ENCODE data around the gene ANKRD44.
A peak's percentile ranks its signal among the peaks of the same experiment; 100 is the strongest.

Gene ANKRD44

DNA sequence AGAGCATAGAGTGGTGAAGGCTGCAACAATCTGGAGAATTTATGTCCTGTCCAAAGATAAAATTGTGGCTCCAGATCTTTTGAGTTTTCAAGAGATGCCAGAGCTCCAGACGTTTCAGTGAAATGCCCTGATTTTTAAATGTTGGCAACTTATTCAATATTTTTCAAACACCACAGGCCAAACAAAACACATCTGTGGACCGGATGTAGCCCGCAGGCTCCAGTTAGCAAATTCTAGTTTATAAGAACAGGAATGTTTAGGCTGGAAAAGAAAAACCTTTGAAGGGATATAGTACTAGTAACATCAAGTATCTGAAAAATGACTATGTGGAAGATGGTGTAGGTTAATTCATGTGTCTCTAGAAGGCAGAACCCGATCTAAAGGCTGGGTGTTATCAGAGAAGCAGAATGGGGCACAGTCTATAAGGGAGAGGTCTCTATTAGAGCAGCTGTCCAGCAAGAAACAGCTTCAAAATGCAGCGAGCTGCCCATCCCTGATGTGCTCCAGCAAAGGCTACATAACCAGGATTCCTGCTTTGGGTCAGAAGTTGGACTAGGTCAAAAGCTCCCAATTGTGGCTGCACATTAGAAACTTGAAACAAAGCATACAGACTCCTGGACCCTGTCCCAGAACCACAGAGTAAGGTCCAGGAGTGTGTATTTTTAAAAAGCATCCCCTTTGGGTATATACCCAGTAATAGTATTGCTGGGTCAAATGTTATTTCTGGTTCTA, 105.9 kb downstream of the ANKRD44 start:
- no peak for DNase-seq

GRCh38 chr2:197201874-197202273, 108.7 kb downstream of the ANKRD44 start:
- no peak for DNase-seq

DNA sequence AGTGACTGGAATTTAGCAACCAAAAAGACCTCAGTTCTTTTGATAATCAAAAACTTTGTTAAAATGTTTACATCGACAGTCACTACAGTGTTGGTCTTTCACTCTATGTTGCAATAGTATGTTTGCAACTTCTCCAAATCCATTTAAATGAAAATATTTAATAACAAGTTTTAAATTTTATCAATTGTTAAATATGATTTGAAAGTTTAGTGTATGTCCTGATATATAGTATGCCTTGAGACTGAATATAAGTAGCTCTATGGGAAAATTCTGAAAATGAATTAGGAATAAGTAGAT, 109.9 kb downstream of the ANKRD44 start:
- no peak for DNase-seq

DNA sequence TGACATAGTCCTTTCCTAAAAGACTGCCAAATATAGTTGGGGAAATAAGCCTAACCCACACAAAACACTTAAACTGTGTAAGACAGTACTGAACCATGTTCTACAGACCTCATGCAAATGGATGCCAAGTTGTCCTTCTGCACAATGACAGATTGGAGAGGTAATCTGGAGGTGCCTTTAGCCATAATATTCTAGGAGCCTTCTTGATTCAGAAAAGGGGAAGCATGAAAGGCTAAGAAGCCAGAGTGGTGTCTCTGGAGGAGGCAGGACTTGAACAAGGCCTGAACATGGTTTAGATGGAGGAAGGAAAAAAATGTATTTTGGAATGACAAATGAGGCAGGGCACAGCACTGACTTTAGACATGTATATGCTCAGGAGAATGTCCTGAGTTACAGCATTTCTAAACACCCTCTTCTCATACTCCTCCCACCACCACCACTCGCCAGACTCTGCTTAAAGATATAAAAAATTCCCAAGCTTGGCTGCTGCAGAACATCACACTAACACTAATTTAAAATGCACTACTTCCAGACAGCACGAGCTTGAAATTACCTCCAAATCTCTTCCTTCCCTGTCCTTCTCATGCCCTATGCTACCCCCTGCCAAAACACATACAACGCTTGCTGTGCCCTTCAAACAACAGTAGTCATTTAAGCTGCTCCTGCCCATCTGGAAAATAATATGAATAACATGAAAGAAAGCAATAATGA, 110.4 kb downstream of the ANKRD44 start:
- DNase-seq = no peak

GRCh38 chr2:197198890-197199289, 111.7 kb downstream of the ANKRD44 start:
- DNase-seq = peak; percentile 34 to 49

- no peak for DNase-seq
These were observed 112.7 kb downstream of the ANKRD44 start for GRCh38 chr2:197197895-197198311.

DNA sequence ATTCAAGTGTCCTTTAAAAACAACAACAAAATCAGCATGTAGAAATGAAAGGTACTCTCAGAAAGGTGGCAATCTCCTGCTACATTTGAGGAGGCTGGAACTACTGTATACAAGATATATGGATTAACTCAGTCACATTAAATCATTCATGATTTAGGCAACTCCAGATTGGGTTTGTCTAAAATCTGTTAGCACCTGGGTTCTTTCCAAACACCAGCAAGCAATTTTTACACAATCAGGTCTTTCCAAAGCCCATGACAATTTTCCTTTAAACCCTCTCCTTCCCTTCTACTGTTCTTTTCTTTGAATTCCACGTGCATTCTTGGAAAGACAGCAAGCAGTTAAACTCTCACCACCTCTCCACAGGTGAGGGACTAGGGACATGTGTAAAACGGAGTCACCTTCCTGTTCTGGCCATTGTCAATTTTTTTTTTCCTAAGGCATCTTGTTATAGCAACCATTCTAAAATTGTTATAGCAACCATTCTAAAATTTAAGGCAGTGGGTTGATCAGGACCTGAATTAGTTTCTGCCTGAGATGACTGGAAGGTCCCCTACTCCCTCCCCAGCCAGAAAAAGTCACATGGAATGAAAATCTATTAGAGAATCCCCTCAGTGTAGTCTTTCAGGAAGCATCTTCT, 113.9 kb downstream of the ANKRD44 start:
- DNase-seq = no peak

DNA sequence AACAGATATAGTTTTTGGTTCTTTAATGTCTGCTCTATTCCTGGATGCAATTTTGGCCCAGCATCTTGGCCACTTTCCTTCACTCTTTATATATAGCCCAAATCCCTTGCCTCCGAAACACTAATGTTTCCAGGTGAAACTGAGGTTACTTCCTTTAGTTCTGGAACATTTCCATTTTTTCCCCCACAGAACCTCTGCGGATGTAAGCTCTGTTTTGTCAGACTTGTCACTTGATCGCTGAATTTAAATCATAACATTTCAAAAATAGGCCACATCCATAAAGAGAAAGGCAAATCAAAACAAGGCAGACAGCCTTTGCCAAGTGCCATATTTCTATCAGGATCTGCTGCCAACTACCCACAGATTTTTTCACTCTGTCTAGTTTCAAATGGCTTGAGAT, 115.1 kb downstream of the ANKRD44 start:
- DNase-seq = no peak

- no peak for DNase-seq
These were observed 118.6 kb downstream of the ANKRD44 start for GRCh38 chr2:197191940-197192322.

DNA sequence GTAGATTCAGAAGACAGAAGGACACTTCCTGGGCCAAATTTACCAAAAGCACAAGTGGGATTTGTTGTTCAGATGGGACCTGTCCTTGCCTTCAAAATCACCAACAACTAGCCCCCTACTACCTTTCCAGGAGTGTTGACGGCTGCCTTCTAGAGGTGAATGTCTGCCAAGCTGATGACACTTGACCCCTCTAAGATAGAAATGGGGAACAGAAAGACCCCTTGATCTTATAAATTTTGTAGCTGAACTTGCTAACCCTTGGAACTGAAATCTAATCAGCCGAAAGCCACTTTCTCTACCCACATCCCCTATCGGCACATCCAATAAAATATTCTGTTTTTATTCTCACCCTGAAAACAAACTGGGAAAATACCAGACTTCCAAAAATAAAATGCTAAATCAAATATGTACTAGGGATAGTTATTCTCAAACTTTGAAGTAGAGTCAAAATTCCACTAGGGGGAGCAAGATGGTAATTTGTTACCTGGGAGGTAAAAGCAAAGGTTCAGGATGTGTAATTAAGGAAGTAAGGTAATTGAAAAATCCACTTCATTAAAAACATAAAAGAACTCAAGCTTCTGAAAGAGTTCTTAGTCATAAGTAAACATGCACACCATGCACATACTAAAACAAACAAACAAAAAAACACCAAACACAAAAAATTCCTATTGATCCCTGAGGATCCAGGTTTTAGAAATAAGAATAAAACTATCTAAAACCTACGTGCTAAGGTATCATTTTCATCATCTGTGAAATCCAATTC, 119.2 kb downstream of the ANKRD44 start:
- peak in 1 of 2 donors; percentile 26 for DNase-seq

GRCh38 chr2:197190100-197190432, 120.5 kb downstream of the ANKRD44 start:
- no peak for DNase-seq

- no peak for DNase-seq
These were observed 121.0 kb downstream of the ANKRD44 start for GRCh38 chr2:197189426-197190099.

- no peak for DNase-seq
These were observed 124.9 kb downstream of the ANKRD44 start for GRCh38 chr2:197185676-197186075.

DNA sequence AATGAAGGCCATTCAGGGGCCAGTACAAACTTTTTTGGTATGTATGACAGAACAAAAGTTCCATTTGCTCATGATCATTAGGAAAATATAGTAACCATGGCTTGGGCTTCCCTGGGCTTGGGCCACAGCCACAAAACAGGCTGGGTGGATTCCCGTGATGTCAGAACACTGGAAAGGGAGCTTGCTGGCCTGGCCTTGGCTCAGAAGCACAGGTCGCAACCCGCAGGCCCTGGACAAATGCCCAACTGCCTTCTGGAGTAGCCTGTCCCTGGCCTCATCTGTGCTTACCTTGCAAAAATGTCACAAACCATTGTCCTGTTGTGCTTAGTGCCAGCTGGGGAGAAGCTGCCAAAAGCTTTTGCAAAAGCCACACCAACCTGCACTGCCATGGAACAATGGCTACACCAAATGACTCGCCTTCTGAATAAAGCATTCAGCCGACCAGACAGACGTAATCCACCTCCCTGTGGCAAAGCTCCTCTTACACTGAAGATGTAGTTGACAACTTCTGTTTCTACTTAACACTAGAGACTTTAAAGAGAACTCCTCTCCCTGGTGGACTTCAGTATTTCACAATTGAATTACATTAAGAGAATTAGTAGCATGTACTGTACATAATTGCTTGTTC, 125.5 kb downstream of the ANKRD44 start:
- no peak for DNase-seq

- DNase-seq = no peak
These were observed 127.2 kb downstream of the ANKRD44 start for GRCh38 chr2:197183355-197183754.

DNA sequence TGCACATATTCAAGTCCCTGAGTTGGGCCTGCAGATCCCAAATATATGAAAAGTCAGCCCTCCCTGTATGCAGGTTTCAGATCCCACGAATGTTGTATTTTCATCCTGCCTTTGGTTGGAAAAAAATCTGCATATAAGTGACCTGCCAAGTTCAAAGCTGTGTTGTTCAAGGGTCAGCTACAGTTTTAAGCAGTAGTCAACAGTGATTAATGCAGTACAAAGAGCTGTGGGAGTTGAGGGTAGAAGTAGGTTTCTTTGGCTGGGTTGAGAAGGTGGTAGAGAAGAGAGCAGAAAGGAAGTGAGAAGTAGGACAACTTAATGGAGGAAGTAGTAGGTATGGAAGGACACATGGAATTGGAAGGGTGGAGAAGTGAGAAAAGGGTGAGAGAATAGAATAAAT, 127.9 kb downstream of the ANKRD44 start:
- DNase-seq = no peak

DNA sequence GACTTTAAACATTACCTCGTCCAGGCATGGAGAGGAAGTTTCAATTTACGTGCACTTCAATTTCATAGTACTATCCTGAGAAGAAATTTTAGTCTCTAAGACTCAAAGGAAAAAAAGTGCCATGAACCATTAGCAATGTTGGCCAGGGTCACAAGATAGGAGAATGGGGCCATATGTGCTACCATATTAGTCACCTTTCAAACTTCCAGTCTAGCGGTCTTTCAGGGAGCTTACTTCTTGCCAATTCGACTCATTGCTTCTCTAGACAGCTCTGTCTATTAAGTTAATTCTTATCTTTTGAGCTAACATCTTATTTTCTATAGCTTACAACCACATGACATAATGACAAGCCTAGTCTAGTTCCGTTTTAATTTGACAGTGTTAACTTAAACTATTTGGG, 129.1 kb downstream of the ANKRD44 start:
- DNase-seq = no peak

- DNase-seq = no peak
These were observed 130.7 kb downstream of the ANKRD44 start for GRCh38 chr2:197179744-197180498.

GRCh38 chr2:197176522-197176921, 134.1 kb downstream of the ANKRD44 start:
- no peak for DNase-seq

GRCh38 chr2:197174539-197175094, 136.0 kb downstream of the ANKRD44 start:
- DNase-seq = no peak

GRCh38 chr2:197171582-197171981, 139.0 kb downstream of the ANKRD44 start:
- DNase-seq = no peak

Measured in hippocampal formation (tissue), 2 donors.